Pancreas (tissue), 10 donors: ENCODE data around the gene CYSLTR2. TPM values are rescaled to one million over a fixed set of nuclear protein-coding genes. Genes with fewer than 3 reads are reported as not detected.
"Not testable (repeated sequence)": the region's sequence is repeated elsewhere in the genome, so short reads cannot be mapped to it uniquely, and the experiment has no call there.

Source experiments
- ATAC-seq, 4 donors: fragments of 200-7000 bp; cut with Tn5 transposase; one replicate each; pipeline versions ENCODE4 v1.8.0 to v1.9.1; 2020; ENCODE audit warnings: mild to moderate bottlenecking in 4 of 4, moderate library complexity in 4 of 4
- DNase-seq, 6 donors: peaks; one replicate each; pipeline ENCODE4 v3.0.0-alpha.2; 2020
- FAIRE-seq: peaks from 2 replicates; lab custom pipeline; 2012; peaks lifted over from hg19 to GRCh38; lab: Jason Lieb, UNC
- H3K27ac ChIP-seq, 4 donors: fragments of 200-600 bp; sonication (generic); 1 replicate in 3 of 4; 2 replicates in 1 of 4; pipeline versions ENCODE4 v1.5.0 to v1.8.0; 2020
- H3K27me3 ChIP-seq, 4 donors: fragments of 200-600 bp; one replicate each; pipeline ENCODE4 v1.8.0; 2021
- H3K36me3 ChIP-seq, 3 donors: fragments of 200-600 bp; sonication (generic) in 1 of 3; one replicate each; pipeline versions ENCODE4 v1.5.0 to v1.8.0; 2020 to 2021
- H3K4me1 ChIP-seq, 3 donors: fragments of 200-600 bp; one replicate each; pipeline ENCODE4 v1.8.0; 2021
- H3K4me3 ChIP-seq, 4 donors: fragments of 200-600 bp; sonication (generic) in 2 of 4; one replicate each; pipeline versions ENCODE4 v1.5.0 to v1.8.0; 2020 to 2021
- H3K9me3 ChIP-seq, 4 donors: fragments of 200-600 bp; one replicate each; pipeline ENCODE4 v1.8.0; 2021
- CTCF ChIP-seq, 4 donors: fragments of 200-600 bp; sonication (generic) in 3 of 4; IDR thresholded peaks; one replicate each; pipeline versions ENCODE4 v1.5.0 to v1.8.0; 2021; ENCODE audit warnings: antibody characterized with exemption in 4 of 4
- WGBS, 2 donors: extraction: QIAGEN DNeasy Blood & Tissue Kit; methylation state at CpG; one replicate each; pipeline ENCODE4 v1.1.7; 2013; 5-methylcytosine and 5-hydroxymethylcytosine counted together
- intact Hi-C, 3 donors: fragments of 100-400 bp; cut with DNase I; formaldehyde crosslinking; loops; one replicate each; pipeline versions ENCODE4 v1.11.1 to v1.14.2; 2022
- polyA plus RNA-seq, 2 donors: library from polyadenylated mRNA; stranded (reverse); fragments of 200-250 nt; gene quantifications; one replicate each; pipeline ENCODE4 v1.2.3, GENCODE V29; 2013
- total RNA-seq, 6 donors: library from RNA; stranded (reverse); fragmentation: NEBNext Ultra II Directional in 4 of 6; extraction: Animal tissue kit (Norgen Biotek cat#: 25700) in 4 of 6; gene quantifications; one replicate each; pipeline versions ENCODE4 v1.2.1 to v1.2.4, GENCODE V29; 2021 to 2023
- donor health status: healthy with polysubstance abuse.
- donor health status: DM: no; HTN: no; CAD: no; lungs with moderate emphysema.
- donor health status: DM: no; HTN: no; CAD: no.
- donor health status: control.
- donor health status: control.
- donor health status: Bipolar disorder and iron deficiency.
- donor health status: DM: yes; HTN: yes; CAD: no.
- donor health status: DM: no; HTN: no; CAD: no.
- donor health status: DM: no; HTN: no; CAD: no.
- donor health status: DM: yes; HTN: yes; CAD: no.

The CYSLTR2 gene
- total and polyA plus RNA-seq, 8 donors = 0.06 to 0.43 (median 0.17) TPM; not detected in 2

- H3K36me3 ChIP-seq = no peaks in the 10 kb centered on the region
- FAIRE-seq = no peak
- no peaks in the 10 kb centered on the region for H3K9me3 ChIP-seq
Measured at GRCh38 chr13:48686636-48687210, 33.0 kb downstream of the CYSLTR2 start.

GRCh38 chr13:48687249-48687648 lies 33.5 kb downstream of the CYSLTR2 start:
- Histone ChIP-seq H3K36me3 (no peaks in the 10 kb centered on the region), H3K4me3 (no peak overlapping the region), H3K4me1 (no peaks in the 10 kb centered on the region), H3K27ac (no peak overlapping the region), H3K9me3 (no peaks in the 10 kb centered on the region), H3K27me3 (no peaks in the 10 kb centered on the region)
- intact Hi-C loops = no loop called here
- no peak for FAIRE-seq
- no peak for ATAC-seq
- WGBS, 2 donors = 89 to 93% methylated on average over 3 of the region's 3 CpGs
- TF ChIP-seq CTCF (IDR thresholded peaks at IDR 0.05) = no peak
- no peak for DNase-seq

More at GRCh38 chr13:48686636-48687210, 33.0 kb downstream of the CYSLTR2 start:
- DNase-seq (no peak), ATAC-seq (no peak)
- WGBS, 2 donors = 89 to 92% methylated on average over 3 of the region's 3 CpGs
- Histone ChIP-seq H3K4me1 (no peaks in the 10 kb centered on the region), H3K27me3 (no peaks in the 10 kb centered on the region), H3K4me3 (no peak overlapping the region), H3K27ac (no peak overlapping the region)
- no peak for TF ChIP-seq CTCF (IDR thresholded peaks at IDR 0.05)
- intact Hi-C loops = no loop called here

- no peak for DNase-seq
- TF ChIP-seq CTCF (IDR thresholded peaks at IDR 0.05) = no peak
- no peak for FAIRE-seq
- Histone ChIP-seq H3K4me1 (no peaks in the 10 kb centered on the region), H3K4me3 (no peak overlapping the region), H3K36me3 (no peaks in the 10 kb centered on the region), H3K27ac (no peak overlapping the region), H3K9me3 (no peaks in the 10 kb centered on the region), H3K27me3 (no peaks in the 10 kb centered on the region)
- no peak for ATAC-seq
- 40 to 44% methylated on average over 3 of the region's 3 CpGs for WGBS, 2 donors
- intact Hi-C loops = no loop called here
Measured at GRCh38 chr13:48693998-48694397, 40.3 kb downstream of the CYSLTR2 start.

GRCh38 chr13:48695776-48696175 lies 42.0 kb downstream of the CYSLTR2 start:
- intact Hi-C loops = no loop called here
- H3K4me3 ChIP-seq = no peak overlapping the region
- H3K27ac ChIP-seq = no peak overlapping the region
- H3K27me3 ChIP-seq = no peaks in the 10 kb centered on the region
- H3K36me3 ChIP-seq = no peaks in the 10 kb centered on the region
- ATAC-seq (no peak), FAIRE-seq (no peak), DNase-seq (no peak)
- TF ChIP-seq CTCF (IDR thresholded peaks at IDR 0.05) = no peak
- H3K4me1 ChIP-seq = no peaks in the 10 kb centered on the region
- 70 to 89% methylated on average over 2 of the region's 2 CpGs for WGBS, 2 donors
- H3K9me3 ChIP-seq = no peaks in the 10 kb centered on the region

GRCh38 chr13:48696676-48697075 lies 42.9 kb downstream of the CYSLTR2 start:
- H3K27me3 ChIP-seq, H3K4me3 ChIP-seq, ATAC-seq, FAIRE-seq, intact Hi-C loops, H3K4me1 ChIP-seq, H3K36me3 ChIP-seq, H3K9me3 ChIP-seq, DNase-seq, H3K27ac ChIP-seq: not testable (repeated sequence)
- WGBS, 2 donors = 84 to 88% methylated on average over 12 of the region's 12 CpGs
